Left ventricle myocardium inferior (tissue), 1 donor: ENCODE results near the gene TTI1. TPM values are rescaled to one million over a fixed set of nuclear protein-coding genes. Genes with fewer than 3 reads are reported as not detected.

Experiments used
- DNase-seq: peaks from one replicate; pipeline ENCODE4 v3.0.0-alpha.2; 2020
- H3K27ac ChIP-seq: fragments of 200-600 bp; replicated peaks from 2 replicates; pipeline ENCODE4 v1.8.0; 2021
- H3K27me3 ChIP-seq: fragments of 200-600 bp; 2 replicates; pipeline ENCODE4 v1.8.0; 2021; ENCODE audit warnings: low read depth
- H3K36me3 ChIP-seq: fragments of 200-600 bp; 2 replicates; pipeline ENCODE4 v1.8.0; 2021
- H3K4me1 ChIP-seq: fragments of 200-600 bp; 2 replicates; pipeline ENCODE4 v1.8.0; 2021
- H3K4me3 ChIP-seq: fragments of 200-600 bp; 2 replicates; pipeline ENCODE4 v1.8.0; 2021; ENCODE audit warnings: mild to moderate bottlenecking, moderate library complexity
- H3K9me3 ChIP-seq: fragments of 200-600 bp; replicated peaks from 2 replicates; pipeline ENCODE4 v1.8.0; 2021
- intact Hi-C: fragments of 100-400 bp; cut with micrococcal nuclease; formaldehyde crosslinking; loops from one replicate; pipeline ENCODE4 v1.11.0; 2022
- long read RNA-seq: library from polyadenylated mRNA; unstranded; transcript quantifications from one replicate; pipeline ENCODE4 v2.0.0, GENCODE V29; 2021
- total RNA-seq: library from RNA; stranded (reverse); fragmentation: NEBNext Ultra II Directional; extraction: Animal tissue kit (Norgen Biotek cat#: 25700); gene quantifications from one replicate; pipeline ENCODE4 v1.2.1, GENCODE V29; 2021
- TF ChIP-seq, protein P1 (sequence below): fragments of 200-600 bp; IDR thresholded peaks from 2 replicates; pipeline ENCODE4 v1.8.0; 2021; ENCODE audit warnings: antibody characterized with exemption, mild to moderate bottlenecking, borderline replicate concordance
- donor health status: DM: no; HTN: yes; CAD: no; lungs with severe emphysema.

TTI1 gene
- 12.1 TPM for total RNA-seq
- long read RNA-seq, transcript TTI1-201 (8 exons, 3,825 nt) = major isoform, 27 of 40 reads
- long read RNA-seq, partial matches to known transcripts = 3 of 40 reads
- long read RNA-seq, other reads (novel, unspliced or antisense) = 8 of 40 reads

GRCh38 chr20:38033330-38034107 lies at the start of gene TTI1, which contains the start of gene RPRD1B:
TSS of gene TTI1 (minus strand) at chr20:38033456. CDS start at chr20:38013816, 19,640 bp downstream.
TSS of gene RPRD1B (plus strand) at chr20:38033746. CDS start at chr20:38033948, 202 bp downstream.
- Histone ChIP-seq H3K4me3 (peak within 1 kb of the TSS; percentile 97), H3K27me3 (no peaks in the 10 kb centered on the region), H3K36me3 (peaks cover 4% of the 10 kb centered on the region), H3K9me3 (peaks cover 4% of the 10 kb centered on the region), H3K27ac (peak within 1 kb of the TSS; percentile 98), H3K4me1 (peaks cover 77% of the 10 kb centered on the region)
- TF ChIP-seq, protein P1, sequence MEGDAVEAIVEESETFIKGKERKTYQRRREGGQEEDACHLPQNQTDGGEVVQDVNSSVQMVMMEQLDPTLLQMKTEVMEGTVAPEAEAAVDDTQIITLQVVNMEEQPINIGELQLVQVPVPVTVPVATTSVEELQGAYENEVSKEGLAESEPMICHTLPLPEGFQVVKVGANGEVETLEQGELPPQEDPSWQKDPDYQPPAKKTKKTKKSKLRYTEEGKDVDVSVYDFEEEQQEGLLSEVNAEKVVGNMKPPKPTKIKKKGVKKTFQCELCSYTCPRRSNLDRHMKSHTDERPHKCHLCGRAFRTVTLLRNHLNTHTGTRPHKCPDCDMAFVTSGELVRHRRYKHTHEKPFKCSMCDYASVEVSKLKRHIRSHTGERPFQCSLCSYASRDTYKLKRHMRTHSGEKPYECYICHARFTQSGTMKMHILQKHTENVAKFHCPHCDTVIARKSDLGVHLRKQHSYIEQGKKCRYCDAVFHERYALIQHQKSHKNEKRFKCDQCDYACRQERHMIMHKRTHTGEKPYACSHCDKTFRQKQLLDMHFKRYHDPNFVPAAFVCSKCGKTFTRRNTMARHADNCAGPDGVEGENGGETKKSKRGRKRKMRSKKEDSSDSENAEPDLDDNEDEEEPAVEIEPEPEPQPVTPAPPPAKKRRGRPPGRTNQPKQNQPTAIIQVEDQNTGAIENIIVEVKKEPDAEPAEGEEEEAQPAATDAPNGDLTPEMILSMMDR = no peak
- DNase-seq = peak; percentile 90
- intact Hi-C loops = no loop called here

GRCh38 chr20:38082894-38083293 lies 49.6 kb upstream of the TTI1 start:
- DNase-seq = no peak
- H3K9me3 ChIP-seq = no peaks in the 10 kb centered on the region
- TF ChIP-seq, protein P1 = no peak
- H3K4me3 ChIP-seq = no peak overlapping the region
- intact Hi-C loops = no loop called here
- H3K4me1 ChIP-seq = peaks cover 55% of the 10 kb centered on the region
- H3K27me3 ChIP-seq = no peaks in the 10 kb centered on the region
- peak overlapping the region; percentile 86 for H3K27ac ChIP-seq
- peaks cover 41% of the 10 kb centered on the region for H3K36me3 ChIP-seq

DNA sequence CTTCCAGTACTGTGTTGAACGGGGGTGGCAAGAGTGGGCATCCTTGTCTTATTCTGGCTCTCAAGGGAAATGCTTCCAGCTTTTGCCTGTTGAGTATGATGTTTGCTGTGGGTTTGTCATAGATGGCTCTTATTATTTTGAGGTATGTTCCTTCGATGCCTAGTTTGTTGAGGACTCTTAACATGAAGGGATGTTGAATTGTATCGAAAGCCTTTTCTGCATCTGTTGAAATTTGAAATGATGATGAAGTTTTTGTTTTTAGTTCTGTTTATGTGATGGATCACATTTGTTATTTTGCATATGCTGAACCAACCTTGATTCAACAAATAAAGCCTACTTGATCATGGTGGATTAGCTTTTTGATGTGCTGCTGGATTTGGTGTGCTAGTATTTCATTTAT lies 48.3 kb upstream of the TTI1 start:
- TF ChIP-seq, protein P1 = no peak
- DNase-seq = no peak
- no peak overlapping the region for H3K4me3 ChIP-seq
- no peaks in the 10 kb centered on the region for H3K27me3 ChIP-seq
- H3K27ac ChIP-seq = peak overlapping the region; percentile 86
- intact Hi-C loops = no loop called here
- H3K4me1 ChIP-seq = peaks cover 52% of the 10 kb centered on the region
- H3K9me3 ChIP-seq = no peaks in the 10 kb centered on the region
- peaks cover 37% of the 10 kb centered on the region for H3K36me3 ChIP-seq

- no peaks in the 10 kb centered on the region for H3K27me3 ChIP-seq
- TF ChIP-seq, protein P1 = no peak
- DNase-seq = no peak
- peak overlapping the region; percentile 91 for H3K27ac ChIP-seq
- no peaks in the 10 kb centered on the region for H3K9me3 ChIP-seq
- H3K4me1 ChIP-seq = peaks cover 53% of the 10 kb centered on the region
- intact Hi-C loops = no loop called here
- peaks cover 29% of the 10 kb centered on the region for H3K36me3 ChIP-seq
- no peak overlapping the region for H3K4me3 ChIP-seq
These were observed 46.1 kb upstream of the TTI1 start for GRCh38 chr20:38079353-38079752.

- intact Hi-C loops = no loop called here
- Histone ChIP-seq H3K36me3 (peaks cover 29% of the 10 kb centered on the region), H3K4me1 (peaks cover 53% of the 10 kb centered on the region), H3K27me3 (no peaks in the 10 kb centered on the region), H3K9me3 (no peaks in the 10 kb centered on the region), H3K4me3 (no peak overlapping the region), H3K27ac (peak overlapping the region; percentile 91)
- no peak for DNase-seq
- TF ChIP-seq, protein P1 = no peak
These were observed 44.8 kb upstream of the TTI1 start for GRCh38 chr20:38078084-38078483.
